Left ventricle myocardium inferior (tissue), 1 donor: Measurements from ENCODE around the gene TTYH3. TPM values are rescaled to one million over a fixed set of nuclear protein-coding genes. Genes with fewer than 3 reads are reported as not detected.

ENCODE experiments used
- DNase-seq: peaks from one replicate; pipeline ENCODE4 v3.0.0-alpha.2; 2020
- H3K27ac ChIP-seq: fragments of 200-600 bp; replicated peaks from 2 replicates; pipeline ENCODE4 v1.8.0; 2021
- H3K27me3 ChIP-seq: fragments of 200-600 bp; 2 replicates; pipeline ENCODE4 v1.8.0; 2021; ENCODE audit warnings: low read depth
- H3K36me3 ChIP-seq: fragments of 200-600 bp; 2 replicates; pipeline ENCODE4 v1.8.0; 2021
- H3K4me1 ChIP-seq: fragments of 200-600 bp; 2 replicates; pipeline ENCODE4 v1.8.0; 2021
- H3K4me3 ChIP-seq: fragments of 200-600 bp; 2 replicates; pipeline ENCODE4 v1.8.0; 2021; ENCODE audit warnings: mild to moderate bottlenecking, moderate library complexity
- H3K9me3 ChIP-seq: fragments of 200-600 bp; replicated peaks from 2 replicates; pipeline ENCODE4 v1.8.0; 2021
- CTCF ChIP-seq: fragments of 200-600 bp; IDR thresholded peaks from 2 replicates; pipeline ENCODE4 v1.8.0; 2021; ENCODE audit warnings: antibody characterized with exemption, mild to moderate bottlenecking, borderline replicate concordance
- intact Hi-C: fragments of 100-400 bp; cut with micrococcal nuclease; formaldehyde crosslinking; loops from one replicate; pipeline ENCODE4 v1.11.0; 2022
- total RNA-seq: library from RNA; stranded (reverse); fragmentation: NEBNext Ultra II Directional; extraction: Animal tissue kit (Norgen Biotek cat#: 25700); gene quantifications from one replicate; pipeline ENCODE4 v1.2.1, GENCODE V29; 2021
- donor health status: DM: no; HTN: yes; CAD: no; lungs with severe emphysema.

TTYH3 gene
- total RNA-seq, 1 donor from 2014 or later, result 10.9 TPM

- TF ChIP-seq CTCF, result no peak
- Histone ChIP-seq H3K9me3 (no peaks in the 10 kb centered on the region), H3K27ac (no peak overlapping the region), H3K4me1 (peaks cover 49% of the 10 kb centered on the region), H3K36me3 (no peaks in the 10 kb centered on the region), H3K27me3 (no peaks in the 10 kb centered on the region), H3K4me3 (no peak overlapping the region)
- no peak for DNase-seq
- intact Hi-C loops, result no loop called here
Observed at GRCh38 chr7:2611922-2612321, 19.9 kb upstream of the TTYH3 start.

- Histone ChIP-seq H3K27me3 (no peaks in the 10 kb centered on the region), H3K9me3 (no peaks in the 10 kb centered on the region), H3K4me3 (no peak overlapping the region), H3K4me1 (peaks cover 50% of the 10 kb centered on the region), H3K36me3 (no peaks in the 10 kb centered on the region), H3K27ac (peak overlapping the region; percentile 86)
- intact Hi-C loops, result no loop called here
- no peak for TF ChIP-seq CTCF
- no peak for DNase-seq
Observed at GRCh38 chr7:2612445-2613097, 19.2 kb upstream of the TTYH3 start.

- Histone ChIP-seq H3K4me1 (peaks cover 50% of the 10 kb centered on the region), H3K27ac (peak overlapping the region; percentile 86)
- TF ChIP-seq CTCF, result no peak
Observed at GRCh38 chr7:2613098-2613930, 18.5 kb upstream of the TTYH3 start.

GRCh38 chr7:2613931-2614600, 17.7 kb upstream of the TTYH3 start:
- peak; percentile 65 for DNase-seq
- Histone ChIP-seq H3K9me3 (no peaks in the 10 kb centered on the region), H3K27ac (peak overlapping the region; percentile 86), H3K27me3 (no peaks in the 10 kb centered on the region), H3K4me3 (peak overlapping the region; percentile 17), H3K4me1 (peaks cover 48% of the 10 kb centered on the region), H3K36me3 (no peaks in the 10 kb centered on the region)
- intact Hi-C loops, result no loop called here
- no peak for TF ChIP-seq CTCF

More at GRCh38 chr7:2613098-2613930, 18.5 kb upstream of the TTYH3 start:
- Histone ChIP-seq H3K4me3 (peak overlapping the region; percentile 17), H3K36me3 (no peaks in the 10 kb centered on the region), H3K27me3 (no peaks in the 10 kb centered on the region), H3K9me3 (no peaks in the 10 kb centered on the region)
- no peak for DNase-seq
- intact Hi-C loops, result no loop called here

- Histone ChIP-seq H3K4me3 (peak overlapping the region; percentile 17), H3K9me3 (no peaks in the 10 kb centered on the region), H3K27ac (peak overlapping the region; percentile 86), H3K27me3 (no peaks in the 10 kb centered on the region), H3K36me3 (no peaks in the 10 kb centered on the region), H3K4me1 (peaks cover 47% of the 10 kb centered on the region)
- DNase-seq, result no peak
- intact Hi-C loops, result no loop called here
- TF ChIP-seq CTCF, result no peak
Observed at GRCh38 chr7:2614631-2615330, 17.0 kb upstream of the TTYH3 start.
